HG02973 (cell line): ENCODE measurements around the gene FBXW9.
"Not testable (repeated sequence)": the region's sequence is repeated elsewhere in the genome, so short reads cannot be mapped to it uniquely, and the experiment has no call there.

Experiments used
- ATAC-seq: cut with Tn5 transposase; IDR thresholded peaks from one replicate; pipeline ENCODE4 v1.9.1; 2021; ENCODE audit warnings: moderate library complexity; ENCODE audit not compliant: unreplicated experiment

FBXW9 gene

GRCh38 chr19:12715929-12716328 is 19.5 kb upstream of the FBXW9 start:
- ATAC-seq = no peak

- ATAC-seq = no peak
These were observed 18.7 kb upstream of the FBXW9 start for GRCh38 chr19:12715102-12715501.

GRCh38 chr19:12713304-12713703 is 16.9 kb upstream of the FBXW9 start:
- ATAC-seq = not testable (repeated sequence)

- not testable (repeated sequence) for ATAC-seq
These were observed 15.6 kb upstream of the FBXW9 start for GRCh38 chr19:12712077-12712476.

GRCh38 chr19:12711187-12711586 is 14.8 kb upstream of the FBXW9 start:
- ATAC-seq = no peak

- no peak for ATAC-seq
These were observed 12.2 kb upstream of the FBXW9 start for GRCh38 chr19:12708641-12709040.

GRCh38 chr19:12706332-12706718 is 9.9 kb upstream of the FBXW9 start:
- ATAC-seq = no peak

GRCh38 chr19:12705654-12706331 is 9.4 kb upstream of the FBXW9 start:
- ATAC-seq = no peak

- no peak for ATAC-seq
These were observed 8.7 kb upstream of the FBXW9 start for GRCh38 chr19:12705169-12705568.

- ATAC-seq = no peak
These were observed 6.6 kb upstream of the FBXW9 start for GRCh38 chr19:12703046-12703445.

GRCh38 chr19:12701596-12702282 is 5.3 kb upstream of the FBXW9 start:
- no peak for ATAC-seq

- ATAC-seq = no peak
These were observed 1.7 kb upstream of the FBXW9 start for GRCh38 chr19:12698138-12698537.

GRCh38 chr19:12697425-12697824 is 994 bp upstream of the FBXW9 start:
- not testable (repeated sequence) for ATAC-seq

- ATAC-seq = peak; percentile 6
These were observed 450 bp downstream of the FBXW9 start for GRCh38 chr19:12695997-12696365.

- peak; percentile 15 for ATAC-seq
These were observed 917 bp downstream of the FBXW9 start for GRCh38 chr19:12695514-12695913.

- ATAC-seq = no peak
These were observed 1.3 kb downstream of the FBXW9 start for GRCh38 chr19:12695096-12695495.

GRCh38 chr19:12694641-12695040 is 1.8 kb downstream of the FBXW9 start:
- no peak for ATAC-seq

GRCh38 chr19:12692960-12693359 is 3.5 kb downstream of the FBXW9 start:
- ATAC-seq = no peak

GRCh38 chr19:12689581-12690216 is 6.7 kb downstream of the FBXW9 start:
- no peak for ATAC-seq

GRCh38 chr19:12689012-12689411 is 7.4 kb downstream of the FBXW9 start:
- no peak for ATAC-seq

- no peak for ATAC-seq
These were observed 8.8 kb downstream of the FBXW9 start, which contains the start of gene GNG14 for GRCh38 chr19:12687496-12688196. Gene GNG14 (plus strand): TSS chr19:12687998. CDS start chr19:12688049, 51 bp downstream.
